ENCODE results near the gene TRPM1.
"Not testable (repeated sequence)": the region's sequence is repeated elsewhere in the genome, so short reads cannot be mapped to it uniquely, and the experiment has no call there.

The TRPM1 gene

GRCh38 chr15:31116423-31117030 lies 15.0 kb upstream of the TRPM1 start:
- no peak for DNase-seq

GRCh38 chr15:31111091-31111647 lies 9.6 kb upstream of the TRPM1 start:
- DNase-seq: no peak

GRCh38 chr15:31108836-31109235 lies 7.3 kb upstream of the TRPM1 start:
- DNase-seq: no peak

- DNase-seq: no peak
Measured at GRCh38 chr15:31106495-31107300, 5.2 kb upstream of the TRPM1 start.

GRCh38 chr15:31104003-31104402 lies 2.5 kb upstream of the TRPM1 start:
- no peak for DNase-seq

GRCh38 chr15:31102374-31103342 lies 1.1 kb upstream of the TRPM1 start:
- DNase-seq: no peak

- no peak for DNase-seq
Measured at GRCh38 chr15:31102039-31102321, 455 bp upstream of the TRPM1 start.

DNA sequence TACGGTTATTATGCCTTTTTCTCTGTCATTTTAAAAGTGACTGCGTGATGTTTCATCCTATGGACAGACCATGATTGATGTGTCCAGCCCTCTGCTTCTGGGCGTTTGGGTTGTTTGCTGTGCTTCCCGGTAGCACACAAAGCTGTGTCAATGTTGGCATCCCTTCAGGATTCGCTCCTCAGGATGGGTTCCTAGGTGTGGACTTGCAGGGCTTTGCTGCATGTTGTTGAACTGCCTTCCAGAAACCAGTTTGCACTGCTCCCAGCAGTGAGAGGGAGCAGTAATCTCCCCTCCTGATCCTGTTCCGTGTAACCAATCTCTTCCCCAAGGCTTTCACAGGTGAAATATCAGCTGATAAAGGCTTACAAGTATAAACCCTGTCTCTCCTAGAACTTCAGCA lies 787 bp downstream of the TRPM1 start:
- DNase-seq: no peak

GRCh38 chr15:31098953-31099740 lies 2.4 kb downstream of the TRPM1 start:
- DNase-seq: no peak

DNA sequence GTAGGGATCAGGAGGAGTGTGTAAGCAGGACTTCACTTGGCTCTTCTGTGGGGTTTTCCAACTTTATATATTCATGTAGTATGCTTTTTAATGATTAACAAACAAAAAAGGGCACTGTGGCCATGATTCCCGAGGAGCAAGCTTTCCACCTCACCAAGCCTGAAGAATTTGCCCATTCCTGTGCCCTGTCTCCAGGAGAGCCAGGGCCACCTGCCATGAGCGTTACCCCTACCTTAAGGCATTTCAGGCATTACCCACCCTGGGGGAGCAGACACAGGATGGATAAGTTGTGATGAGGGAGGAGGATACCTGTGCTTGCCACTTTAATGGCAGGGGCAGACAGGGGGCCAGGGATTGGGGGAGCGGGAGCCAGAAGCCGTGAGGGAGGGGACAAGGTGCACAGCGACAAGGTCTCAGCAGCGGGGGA lies 3.0 kb downstream of the TRPM1 start:
- DNase-seq: no peak

DNA sequence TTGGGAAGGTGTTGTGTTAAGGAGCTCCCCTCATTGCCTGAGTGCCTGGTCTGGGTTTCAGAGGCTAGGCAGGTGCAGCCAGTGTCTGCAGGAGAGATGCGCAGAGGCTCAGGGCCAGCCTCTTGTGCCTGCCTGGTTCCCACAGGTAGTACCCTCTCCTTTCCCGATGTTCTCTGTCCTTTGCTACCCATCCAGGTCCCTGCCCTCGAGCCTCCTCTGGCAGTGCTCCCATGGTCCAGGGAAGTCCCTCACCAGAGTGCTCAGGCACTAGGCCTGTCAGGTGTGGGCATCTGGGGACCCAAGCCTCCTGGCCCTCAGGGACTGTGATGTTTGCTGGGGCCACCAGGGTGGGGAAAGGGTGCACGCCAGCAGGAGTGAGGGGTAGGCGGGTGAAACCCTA lies 5.0 kb downstream of the TRPM1 start:
- no peak for DNase-seq

GRCh38 chr15:31091481-31091880 lies 10.0 kb downstream of the TRPM1 start:
- DNase-seq: no peak

- DNase-seq: no peak
Measured at GRCh38 chr15:31090766-31091165, 10.8 kb downstream of the TRPM1 start.

- DNase-seq: no peak
Measured at GRCh38 chr15:31089368-31090047, 12.0 kb downstream of the TRPM1 start.

- DNase-seq: no peak
Measured at GRCh38 chr15:31088672-31089367, 12.7 kb downstream of the TRPM1 start.

- DNase-seq: not testable (repeated sequence)
Measured at GRCh38 chr15:31088041-31088440, 13.5 kb downstream of the TRPM1 start.

GRCh38 chr15:31086344-31086743 lies 15.2 kb downstream of the TRPM1 start:
- no peak for DNase-seq

- DNase-seq: no peak
Measured at GRCh38 chr15:31085359-31085758, 16.2 kb downstream of the TRPM1 start.

GRCh38 chr15:31084176-31084575 lies 17.3 kb downstream of the TRPM1 start:
- no peak for DNase-seq

DNA sequence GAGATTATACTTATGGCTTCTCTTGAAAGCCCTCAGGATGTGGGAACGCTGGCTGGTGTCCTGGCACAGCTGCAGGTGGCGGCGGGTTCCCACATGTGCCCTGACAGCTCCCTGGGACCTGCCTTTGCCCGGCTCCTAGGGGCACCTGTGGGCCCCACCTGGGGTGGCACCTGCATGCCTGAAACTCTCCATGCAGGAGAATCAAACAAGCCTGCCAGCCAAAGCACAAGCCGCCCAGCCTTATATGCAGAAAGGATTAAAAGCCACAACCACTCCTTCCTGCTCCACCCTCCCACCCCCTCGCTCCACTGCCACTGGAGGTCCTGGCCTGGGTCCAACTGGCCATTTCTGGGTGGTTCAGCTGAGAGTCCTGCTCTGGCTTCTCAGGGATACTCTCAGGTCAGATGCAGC lies 18.1 kb downstream of the TRPM1 start:
- no peak for DNase-seq

- DNase-seq: no peak
Measured at GRCh38 chr15:31082771-31083369, 18.7 kb downstream of the TRPM1 start.

Measured in right forelimb (tissue), 1 donor.